Nephron (organoid): ENCODE data around the gene CLDN16.
A peak's percentile ranks its signal among the peaks of the same experiment; 100 is the strongest.

ENCODE experiments used
- H3K27ac Mint-ChIP-seq, 3 experiments: 2 replicates each; pipeline ENCODE4 v1.8.0; 2020; ENCODE audit warnings: mixed read lengths in 3 of 3, mild to moderate bottlenecking in 2 of 3, moderate library complexity in 1 of 3
- H3K27me3 Mint-ChIP-seq: 2 replicates; pipeline ENCODE4 v1.8.0; 2021; ENCODE audit warnings: low read depth, mild to moderate bottlenecking, moderate library complexity, mixed read lengths
- H3K36me3 Mint-ChIP-seq: 2 replicates; pipeline ENCODE4 v1.8.0; 2020; ENCODE audit warnings: low read depth, mixed read lengths
- H3K4me1 Mint-ChIP-seq: 2 replicates; pipeline ENCODE4 v1.8.0; 2020; ENCODE audit warnings: mixed read lengths
- H3K4me3 Mint-ChIP-seq, 3 experiments: 2 replicates each; pipeline ENCODE4 v1.8.0; 2020; ENCODE audit warnings: mild to moderate bottlenecking in 3 of 3, mixed read lengths in 3 of 3, moderate library complexity in 2 of 3
- H3K9me3 Mint-ChIP-seq: 2 replicates; pipeline ENCODE4 v1.8.0; 2020; ENCODE audit warnings: mixed read lengths
- TF ChIP-seq, protein P1 (sequence below), 3 experiments: fragments of 200-600 bp; sonication (generic); IDR thresholded peaks; one replicate each; pipeline ENCODE4 v1.5.0; 2021; ENCODE audit warnings: antibody characterized with exemption in 3 of 3; ENCODE audit not compliant: unreplicated experiment in 3 of 3

Gene CLDN16

DNA sequence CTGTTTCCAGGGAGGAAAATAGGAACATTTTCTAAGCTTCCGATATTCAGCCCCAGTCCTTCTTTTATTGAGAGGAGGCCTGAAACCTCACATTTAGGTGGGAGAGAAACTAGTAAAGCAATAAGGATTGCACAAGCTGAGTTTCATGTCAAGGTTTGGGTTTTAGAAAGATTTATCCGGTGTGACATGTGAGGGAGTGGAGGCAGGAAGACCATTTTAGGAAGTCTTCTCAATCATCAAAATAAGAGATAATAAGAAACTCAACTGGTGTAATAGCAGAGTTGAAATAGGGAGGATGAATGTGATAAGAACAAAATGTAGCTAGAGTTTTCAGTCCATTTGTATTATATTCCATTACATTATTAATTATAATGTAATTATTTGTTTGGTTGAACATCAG, 27.7 kb upstream of the CLDN16 start:
- TF ChIP-seq, protein P1, sequence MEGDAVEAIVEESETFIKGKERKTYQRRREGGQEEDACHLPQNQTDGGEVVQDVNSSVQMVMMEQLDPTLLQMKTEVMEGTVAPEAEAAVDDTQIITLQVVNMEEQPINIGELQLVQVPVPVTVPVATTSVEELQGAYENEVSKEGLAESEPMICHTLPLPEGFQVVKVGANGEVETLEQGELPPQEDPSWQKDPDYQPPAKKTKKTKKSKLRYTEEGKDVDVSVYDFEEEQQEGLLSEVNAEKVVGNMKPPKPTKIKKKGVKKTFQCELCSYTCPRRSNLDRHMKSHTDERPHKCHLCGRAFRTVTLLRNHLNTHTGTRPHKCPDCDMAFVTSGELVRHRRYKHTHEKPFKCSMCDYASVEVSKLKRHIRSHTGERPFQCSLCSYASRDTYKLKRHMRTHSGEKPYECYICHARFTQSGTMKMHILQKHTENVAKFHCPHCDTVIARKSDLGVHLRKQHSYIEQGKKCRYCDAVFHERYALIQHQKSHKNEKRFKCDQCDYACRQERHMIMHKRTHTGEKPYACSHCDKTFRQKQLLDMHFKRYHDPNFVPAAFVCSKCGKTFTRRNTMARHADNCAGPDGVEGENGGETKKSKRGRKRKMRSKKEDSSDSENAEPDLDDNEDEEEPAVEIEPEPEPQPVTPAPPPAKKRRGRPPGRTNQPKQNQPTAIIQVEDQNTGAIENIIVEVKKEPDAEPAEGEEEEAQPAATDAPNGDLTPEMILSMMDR (IDR thresholded peaks at IDR 0.05; ENCODE audit: unreplicated experiment in 3 of 3), result no peak
- no peak overlapping the region for H3K4me3 Mint-ChIP-seq
- H3K36me3 Mint-ChIP-seq, result no peaks in the 10 kb centered on the region
- H3K27ac Mint-ChIP-seq, result peak overlapping the region in 2 of 3 experiments; percentile 50 to 56
- no peaks in the 10 kb centered on the region for H3K27me3 Mint-ChIP-seq
- H3K4me1 Mint-ChIP-seq, result peaks cover 11% of the 10 kb centered on the region
- no peaks in the 10 kb centered on the region for H3K9me3 Mint-ChIP-seq

DNA sequence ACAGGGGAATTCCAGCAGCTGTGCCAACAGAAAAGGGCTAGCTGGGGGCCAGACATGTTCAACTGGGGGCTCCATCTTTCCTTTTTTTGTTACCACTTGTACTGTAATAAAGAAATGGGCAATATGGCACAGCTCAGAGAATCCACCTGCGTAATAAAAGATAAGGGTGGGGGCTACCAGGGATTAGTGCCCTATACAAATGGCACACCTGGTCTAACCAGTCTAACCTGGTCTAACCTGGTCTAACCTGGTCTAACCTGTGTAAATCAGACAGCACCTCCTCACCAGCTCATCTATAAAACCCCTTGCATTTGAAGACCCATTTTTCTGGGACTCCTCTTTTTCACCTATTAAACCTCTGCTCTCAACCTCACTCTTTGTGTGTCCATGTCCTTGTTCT, 26.2 kb upstream of the CLDN16 start:
- H3K9me3 Mint-ChIP-seq, result no peaks in the 10 kb centered on the region
- peaks cover 11% of the 10 kb centered on the region for H3K4me1 Mint-ChIP-seq
- no peaks in the 10 kb centered on the region for H3K27me3 Mint-ChIP-seq
- no peak overlapping the region for H3K4me3 Mint-ChIP-seq
- no peaks in the 10 kb centered on the region for H3K36me3 Mint-ChIP-seq
- TF ChIP-seq, protein P1 (IDR thresholded peaks at IDR 0.05; ENCODE audit: unreplicated experiment in 3 of 3), result no peak
- peak overlapping the region in 2 of 3 experiments; percentile 47 to 73 for H3K27ac Mint-ChIP-seq

DNA sequence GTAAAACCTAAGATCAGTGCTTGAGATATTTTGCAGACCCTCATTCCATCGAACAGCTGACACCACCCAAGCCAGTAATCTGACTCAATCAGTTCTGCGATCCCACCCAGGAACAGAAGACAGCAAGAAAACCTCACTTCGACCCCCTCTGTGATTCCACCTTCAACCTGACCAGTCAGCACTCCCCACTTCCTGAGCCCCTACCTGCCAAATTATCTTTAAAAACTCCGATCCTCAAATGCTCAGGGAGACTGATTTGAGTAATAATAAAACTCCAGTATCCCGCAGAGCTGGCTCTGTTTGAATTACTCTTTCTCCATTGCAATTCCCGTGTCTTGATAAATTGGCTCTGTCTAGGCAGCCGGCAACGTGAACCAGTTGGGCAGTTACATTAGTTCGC, 25.7 kb upstream of the CLDN16 start:
- H3K27ac Mint-ChIP-seq, result peak overlapping the region in 2 of 3 experiments; percentile 38 to 47
- peaks cover 11% of the 10 kb centered on the region for H3K4me1 Mint-ChIP-seq
- TF ChIP-seq, protein P1 (IDR thresholded peaks at IDR 0.05; ENCODE audit: unreplicated experiment in 3 of 3), result no peak
- no peak overlapping the region for H3K4me3 Mint-ChIP-seq
- H3K9me3 Mint-ChIP-seq, result no peaks in the 10 kb centered on the region
- H3K27me3 Mint-ChIP-seq, result no peaks in the 10 kb centered on the region
- no peaks in the 10 kb centered on the region for H3K36me3 Mint-ChIP-seq

DNA sequence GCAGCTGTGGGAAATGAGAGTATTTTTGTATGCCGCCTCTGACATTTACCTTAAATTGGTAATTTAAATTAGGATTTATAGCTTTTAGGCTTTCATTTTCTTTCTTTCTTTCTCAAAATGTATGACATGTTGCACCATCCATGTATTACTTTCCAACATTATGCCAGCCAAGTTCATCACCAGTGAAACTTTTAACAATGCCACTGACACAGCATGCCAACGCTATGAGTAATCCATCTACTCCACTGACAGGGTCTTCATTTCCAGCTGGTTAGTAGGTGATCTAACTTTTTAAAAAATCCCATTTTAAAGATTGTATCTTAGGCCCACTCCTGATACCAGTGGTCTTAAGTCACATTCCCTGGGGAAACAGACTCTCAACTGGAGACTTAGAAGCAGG, 21.8 kb upstream of the CLDN16 start:
- H3K9me3 Mint-ChIP-seq, result no peaks in the 10 kb centered on the region
- H3K27ac Mint-ChIP-seq, result peak overlapping the region in 1 of 3 experiments; percentile 86
- TF ChIP-seq, protein P1 (IDR thresholded peaks at IDR 0.05; ENCODE audit: unreplicated experiment in 3 of 3), result no peak
- H3K4me1 Mint-ChIP-seq, result peaks cover 15% of the 10 kb centered on the region
- H3K4me3 Mint-ChIP-seq, result no peak overlapping the region
- H3K36me3 Mint-ChIP-seq, result no peaks in the 10 kb centered on the region
- no peaks in the 10 kb centered on the region for H3K27me3 Mint-ChIP-seq

DNA sequence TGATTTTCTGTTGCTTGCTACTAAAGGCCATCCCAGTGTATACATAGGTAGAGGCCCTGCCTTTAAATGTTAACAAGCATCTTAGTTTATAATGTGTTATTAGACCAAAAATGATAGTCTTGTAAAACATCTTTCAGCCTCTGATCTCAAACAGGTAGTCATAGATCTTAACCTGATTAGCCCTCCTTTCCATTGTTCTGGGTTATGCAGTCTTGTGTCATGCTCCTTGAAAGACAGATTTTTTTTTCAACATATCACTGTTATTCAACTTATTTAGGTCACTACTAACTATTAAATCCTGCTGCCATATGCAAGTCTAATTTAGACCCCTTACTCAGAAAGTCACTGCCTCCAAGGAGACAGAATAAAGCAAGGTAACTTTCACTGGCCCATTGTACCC, 19.1 kb upstream of the CLDN16 start:
- Mint-ChIP-seq H3K9me3 (no peaks in the 10 kb centered on the region), H3K27ac (no peak overlapping the region), H3K36me3 (no peaks in the 10 kb centered on the region), H3K4me3 (no peak overlapping the region), H3K27me3 (peaks cover 6% of the 10 kb centered on the region), H3K4me1 (peaks cover 4% of the 10 kb centered on the region)
- TF ChIP-seq, protein P1 (IDR thresholded peaks at IDR 0.05; ENCODE audit: unreplicated experiment in 3 of 3), result no peak

DNA sequence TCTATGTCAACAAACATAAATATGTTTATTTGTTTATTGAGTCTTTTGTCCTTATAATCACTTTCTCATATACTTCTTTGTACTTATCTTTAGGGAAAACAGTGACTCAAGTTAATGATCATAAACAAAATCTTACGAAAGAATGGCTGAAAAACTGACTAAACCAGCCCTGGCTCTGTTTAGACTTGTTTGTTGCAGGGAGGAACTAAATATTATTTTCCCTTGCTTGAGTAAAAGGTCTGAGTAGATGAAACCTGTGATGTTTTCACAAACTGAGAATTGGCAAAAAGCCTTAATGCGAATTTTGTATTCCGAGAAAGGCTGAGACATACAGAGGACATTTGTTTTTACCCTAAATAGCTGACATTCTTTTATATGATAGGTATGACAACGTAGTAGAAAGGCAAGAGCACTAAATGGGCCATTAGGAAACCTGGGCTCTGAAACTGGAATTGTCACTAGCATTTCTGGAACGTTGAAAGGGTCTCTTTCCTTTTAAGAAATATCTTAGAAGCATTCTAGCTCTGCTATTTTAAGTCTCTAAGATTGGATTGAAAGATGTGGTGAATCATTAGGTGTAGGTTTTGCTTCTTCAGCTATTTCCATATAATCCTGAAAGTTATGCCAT, 18.2 kb upstream of the CLDN16 start:
- peaks cover 6% of the 10 kb centered on the region for H3K27me3 Mint-ChIP-seq
- H3K9me3 Mint-ChIP-seq, result no peaks in the 10 kb centered on the region
- no peak overlapping the region for H3K27ac Mint-ChIP-seq
- H3K4me3 Mint-ChIP-seq, result no peak overlapping the region
- H3K4me1 Mint-ChIP-seq, result peaks cover 4% of the 10 kb centered on the region
- TF ChIP-seq, protein P1 (IDR thresholded peaks at IDR 0.05; ENCODE audit: unreplicated experiment in 3 of 3), result no peak
- H3K36me3 Mint-ChIP-seq, result no peaks in the 10 kb centered on the region
